ENCODE data around the gene ENOX1.
"Not testable (repeated sequence)": the region's sequence is repeated elsewhere in the genome, so short reads cannot be mapped to it uniquely, and the experiment has no call there.

ENOX1 gene

GRCh38 chr13:43205416-43205815 lies 581.4 kb downstream of the ENOX1 start:
- DNase-seq (ENCODE audit: low read depth): no peak

- DNase-seq (ENCODE audit: low read depth): no peak
Observed at GRCh38 chr13:43204591-43204990, 582.2 kb downstream of the ENOX1 start.

- no peak for DNase-seq (ENCODE audit: low read depth)
Observed at GRCh38 chr13:43203781-43204180, 583.0 kb downstream of the ENOX1 start.

- no peak for DNase-seq (ENCODE audit: low read depth)
Observed at GRCh38 chr13:43200736-43201135, 586.0 kb downstream of the ENOX1 start.

- DNase-seq (ENCODE audit: low read depth): no peak
Observed at GRCh38 chr13:43200307-43200706, 586.5 kb downstream of the ENOX1 start.

- DNase-seq (ENCODE audit: low read depth): no peak
Observed at GRCh38 chr13:43196750-43197370, 589.9 kb downstream of the ENOX1 start.

GRCh38 chr13:43196086-43196621 lies 590.6 kb downstream of the ENOX1 start:
- DNase-seq (ENCODE audit: low read depth): no peak

GRCh38 chr13:43195551-43195950 lies 591.2 kb downstream of the ENOX1 start:
- DNase-seq (ENCODE audit: low read depth): no peak

GRCh38 chr13:43195112-43195511 lies 591.7 kb downstream of the ENOX1 start:
- DNase-seq (ENCODE audit: low read depth): no peak

- DNase-seq (ENCODE audit: low read depth): no peak
Observed at GRCh38 chr13:43193789-43194420, 592.9 kb downstream of the ENOX1 start.

GRCh38 chr13:43191546-43191945 lies 595.2 kb downstream of the ENOX1 start:
- no peak for DNase-seq (ENCODE audit: low read depth)

- no peak for DNase-seq (ENCODE audit: low read depth)
Observed at GRCh38 chr13:43185226-43185625, 601.5 kb downstream of the ENOX1 start.

GRCh38 chr13:43180837-43181236 lies 605.9 kb downstream of the ENOX1 start:
- DNase-seq (ENCODE audit: low read depth): no peak

GRCh38 chr13:43180036-43180660 lies 606.6 kb downstream of the ENOX1 start:
- no peak for DNase-seq (ENCODE audit: low read depth)

GRCh38 chr13:43171489-43171888 lies 615.3 kb downstream of the ENOX1 start:
- no peak for DNase-seq (ENCODE audit: low read depth)

- no peak for DNase-seq (ENCODE audit: low read depth)
Observed at GRCh38 chr13:43170506-43170905, 616.3 kb downstream of the ENOX1 start.

GRCh38 chr13:43168434-43168833 lies 618.3 kb downstream of the ENOX1 start:
- not testable (repeated sequence) for DNase-seq (ENCODE audit: low read depth)

- no peak for DNase-seq (ENCODE audit: low read depth)
Observed at GRCh38 chr13:43167731-43168130, 619.0 kb downstream of the ENOX1 start.

GRCh38 chr13:43166644-43167457 lies 619.9 kb downstream of the ENOX1 start:
- DNase-seq (ENCODE audit: low read depth): no peak

All from activated gamma-delta T cell treated with anti-CD3 and anti-CD28 coated beads, Interleukin-2, amount 50 U/mL, for 16 hours (primary cell).